ENCODE data around the gene ACY1.

Gene ACY1

DNA sequence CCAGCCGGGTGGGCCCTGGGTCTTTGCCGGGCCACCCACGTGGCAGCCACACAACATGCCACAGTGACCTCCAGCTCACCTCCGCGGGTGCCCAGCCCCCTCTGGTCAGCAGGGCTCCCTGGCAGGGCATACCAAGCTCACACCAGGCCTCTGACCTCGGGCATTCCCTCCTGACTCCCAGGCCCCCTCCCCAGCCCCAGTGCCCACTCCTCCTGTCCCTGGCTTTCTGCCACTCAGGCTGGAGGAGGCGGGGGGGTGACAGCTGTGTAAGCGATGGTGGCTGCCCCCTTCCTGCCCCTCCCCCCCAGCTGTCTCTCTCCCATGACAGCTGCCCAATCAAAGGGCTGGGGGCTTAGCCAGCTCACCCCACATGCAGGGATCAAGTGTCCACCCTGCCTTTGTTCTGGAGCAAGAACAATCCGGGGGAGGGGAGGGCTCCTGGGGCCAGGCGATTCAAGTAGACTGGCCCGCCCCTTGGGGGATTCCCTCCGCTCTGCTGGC, 19.3 kb upstream of the ACY1 start:
- no peak for DNase-seq (ENCODE audit: low spot score)

DNA sequence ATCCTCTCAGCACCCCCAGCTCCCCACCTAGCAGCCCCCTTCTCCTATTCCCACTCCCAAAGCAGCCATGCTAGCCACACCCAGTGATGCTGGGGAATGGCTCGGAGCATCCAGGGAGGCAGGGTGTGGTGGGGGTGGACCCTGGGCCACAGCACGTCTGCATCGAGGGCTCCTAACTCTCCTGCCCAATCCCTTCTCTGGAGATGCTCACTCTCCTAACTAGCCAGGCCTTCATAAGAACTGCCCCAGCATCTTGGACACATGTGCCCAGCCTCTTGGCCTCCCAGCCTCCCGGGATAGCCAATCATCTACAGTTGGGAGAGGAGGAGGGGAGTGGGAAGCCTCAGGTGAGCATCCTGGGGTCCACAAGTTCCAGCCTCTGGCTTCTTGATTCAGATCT, 18.8 kb upstream of the ACY1 start:
- DNase-seq (ENCODE audit: low spot score), result no peak

DNA sequence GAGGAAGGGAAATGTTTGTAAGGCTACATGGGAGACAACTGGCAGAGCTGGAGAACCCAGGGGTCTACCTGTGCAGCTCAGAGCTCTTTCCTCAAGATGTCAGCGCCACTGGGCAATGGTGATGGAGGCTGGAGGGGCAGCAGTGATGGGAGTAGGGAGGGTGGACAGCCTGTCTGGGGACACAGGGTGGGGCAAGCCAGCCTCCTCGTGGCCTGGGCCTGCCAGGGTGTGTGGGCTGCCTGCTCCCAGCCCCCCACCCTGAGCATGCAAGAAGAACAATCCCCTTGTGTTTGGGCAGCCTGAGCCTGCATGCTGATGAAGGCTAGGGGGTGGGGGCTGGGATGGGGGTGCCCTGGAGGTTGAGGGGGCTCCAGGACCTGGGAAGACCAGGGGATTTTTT, 17.3 kb upstream of the ACY1 start:
- DNase-seq (ENCODE audit: low spot score), result no peak

DNA sequence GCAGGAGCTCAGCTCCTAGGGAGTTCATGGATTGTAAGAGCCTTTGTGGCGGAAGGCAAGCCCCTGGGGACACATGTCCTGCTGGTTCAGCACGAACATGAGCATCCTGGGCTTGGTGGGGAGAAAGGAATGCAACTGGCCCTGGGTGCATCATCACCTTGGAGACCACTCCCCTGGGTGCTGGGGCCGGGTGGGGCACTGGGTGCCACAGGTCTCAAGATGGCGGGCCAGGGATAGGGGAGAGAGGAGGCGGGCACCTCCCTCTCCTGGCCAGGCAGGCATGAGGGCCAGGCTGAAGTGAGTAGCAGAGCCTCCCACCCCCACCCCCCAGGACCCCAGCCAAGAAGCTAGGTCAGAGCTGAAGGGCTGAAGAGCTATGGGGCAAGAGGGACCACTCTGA, 16.8 kb upstream of the ACY1 start:
- no peak for DNase-seq (ENCODE audit: low spot score)

DNA sequence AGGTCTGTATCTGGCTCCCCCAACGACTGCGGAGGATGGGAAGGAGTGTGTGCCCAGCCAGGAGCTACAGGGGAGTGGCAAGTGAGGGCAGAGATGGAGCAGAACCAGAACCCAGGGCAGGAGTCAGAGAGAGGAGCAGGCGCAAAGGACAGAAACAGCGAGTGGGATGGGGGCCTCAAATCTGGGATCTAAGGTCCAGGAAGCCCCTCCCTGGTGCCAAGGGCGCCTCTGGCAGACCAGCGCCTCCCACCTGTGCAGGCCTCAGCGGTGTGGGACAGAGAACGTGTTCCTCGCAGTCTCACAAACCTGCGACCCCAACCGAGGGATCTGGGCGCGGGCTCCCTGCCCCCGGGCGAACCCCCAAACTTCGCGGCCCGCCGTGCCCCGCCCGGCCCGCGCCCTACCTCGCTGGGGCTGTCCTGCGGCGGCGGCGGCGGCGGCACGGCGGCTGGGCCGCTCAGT, 16.4 kb upstream of the ACY1 start:
- no peak for DNase-seq (ENCODE audit: low spot score)

DNA sequence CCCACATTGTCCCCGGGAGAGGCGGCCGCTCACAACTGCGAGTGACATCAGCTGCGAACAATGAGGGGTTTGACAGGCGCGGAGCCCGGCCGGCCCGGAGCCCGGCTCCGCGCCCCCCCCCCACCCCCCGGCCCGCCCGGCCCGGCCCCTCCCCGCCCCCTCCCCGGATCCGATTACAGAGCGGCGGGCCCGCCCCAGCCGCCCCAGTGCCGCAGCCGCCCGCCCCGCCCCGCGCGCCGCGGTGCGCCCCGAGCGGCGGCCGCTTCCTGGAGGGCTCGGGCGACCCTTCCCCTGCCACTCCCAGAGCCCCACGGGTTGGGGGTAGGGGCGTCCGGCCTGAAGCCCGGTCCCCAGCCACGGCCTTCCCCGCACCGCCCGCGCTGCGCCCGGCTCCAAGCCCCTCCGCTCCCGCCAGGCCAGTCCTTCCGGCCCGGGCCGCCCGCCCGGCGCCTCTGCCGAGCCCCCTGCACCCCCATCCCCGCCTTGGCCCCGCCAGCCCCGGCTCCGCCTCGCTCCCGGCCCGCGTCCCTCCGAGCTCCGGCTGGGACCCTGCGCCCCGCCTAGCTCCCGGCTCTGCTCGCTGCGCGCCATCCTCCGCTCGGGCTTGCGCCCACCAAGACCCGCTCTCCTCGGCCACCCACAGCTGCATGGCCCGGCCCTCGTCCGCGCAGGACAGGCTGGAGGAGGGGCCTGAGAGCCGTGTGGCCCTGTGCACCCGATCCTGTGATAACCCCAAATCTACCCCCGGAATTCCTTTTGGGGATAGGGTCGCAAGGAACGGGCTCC, 15.8 kb upstream of the ACY1 start, which contains the start of gene PCBP4:
Gene PCBP4 (minus strand): TSS at position 71 of the 786 bp plus-strand sequence. CDS start 6,214 bp downstream, outside the sequence.
- peak; percentile 15 for DNase-seq (ENCODE audit: low spot score)

DNA sequence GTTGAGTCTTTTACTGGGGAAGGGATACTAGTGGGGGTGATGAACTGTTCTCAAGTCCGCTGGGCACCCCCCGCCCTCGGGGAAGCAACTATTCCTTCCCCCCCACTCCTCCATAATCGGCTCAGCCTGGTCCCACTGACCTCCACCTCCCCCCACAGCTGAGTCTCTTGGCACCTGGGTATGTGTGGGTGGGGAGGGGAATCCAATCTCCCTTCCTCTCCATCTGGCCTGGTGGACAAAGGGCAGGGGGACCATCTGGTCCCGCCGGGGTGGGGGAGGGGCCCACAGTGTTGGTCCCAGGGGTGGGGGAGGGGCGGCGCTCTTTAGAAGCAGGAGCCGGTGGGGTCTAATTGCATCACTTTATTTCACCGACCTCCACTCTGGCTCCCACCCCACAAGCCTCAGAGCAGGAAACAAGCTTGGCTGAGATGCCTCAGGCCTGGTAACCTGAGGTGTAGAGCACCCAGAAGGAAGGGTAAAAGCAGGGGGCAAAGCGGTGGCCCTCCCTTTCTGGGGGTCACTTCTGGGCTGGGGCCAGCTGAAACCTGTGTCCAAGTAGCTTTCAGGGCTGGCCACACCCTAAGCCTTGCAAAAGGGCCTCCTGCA, 15.1 kb upstream of the ACY1 start:
- no peak for DNase-seq (ENCODE audit: low spot score)

DNA sequence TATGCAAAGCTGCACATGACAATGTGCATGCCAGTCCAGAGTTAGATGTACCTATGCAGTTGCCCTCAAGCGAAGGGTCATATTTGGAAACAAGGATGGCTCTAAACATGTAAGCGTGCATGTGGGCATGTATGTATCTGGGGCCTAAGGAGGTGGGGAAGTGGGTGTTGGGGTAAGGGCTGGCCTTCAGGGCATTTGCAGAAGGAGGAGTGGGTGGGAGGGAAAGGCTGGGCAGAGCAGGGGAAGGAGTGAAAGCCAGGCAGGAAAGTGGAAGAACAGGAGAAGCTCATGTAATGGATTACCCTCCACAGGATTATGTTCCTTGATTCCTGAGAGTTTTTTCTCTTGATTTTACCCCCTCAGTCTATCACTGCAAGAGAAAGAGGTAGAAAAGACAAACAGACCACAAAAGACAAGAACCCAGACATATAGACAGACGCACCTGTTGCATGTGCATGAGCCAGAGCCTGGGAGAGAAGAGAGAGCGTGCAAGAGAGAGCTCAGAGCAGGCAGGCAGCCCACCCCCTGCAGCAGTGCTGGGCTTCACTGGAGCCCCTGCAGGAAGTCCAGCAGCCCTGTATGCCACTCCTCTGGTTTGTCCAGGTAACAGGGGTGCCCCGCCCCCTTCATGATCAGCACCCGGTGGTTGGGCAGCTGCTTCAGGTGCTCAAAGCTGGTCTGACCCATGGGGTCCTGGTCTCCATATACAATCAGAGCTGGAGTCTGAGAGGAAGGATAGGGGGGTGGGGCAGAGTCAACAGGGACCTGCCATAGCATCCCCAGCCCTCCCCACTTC, 14.3 kb upstream of the ACY1 start:
- no peak for DNase-seq (ENCODE audit: low spot score)

DNA sequence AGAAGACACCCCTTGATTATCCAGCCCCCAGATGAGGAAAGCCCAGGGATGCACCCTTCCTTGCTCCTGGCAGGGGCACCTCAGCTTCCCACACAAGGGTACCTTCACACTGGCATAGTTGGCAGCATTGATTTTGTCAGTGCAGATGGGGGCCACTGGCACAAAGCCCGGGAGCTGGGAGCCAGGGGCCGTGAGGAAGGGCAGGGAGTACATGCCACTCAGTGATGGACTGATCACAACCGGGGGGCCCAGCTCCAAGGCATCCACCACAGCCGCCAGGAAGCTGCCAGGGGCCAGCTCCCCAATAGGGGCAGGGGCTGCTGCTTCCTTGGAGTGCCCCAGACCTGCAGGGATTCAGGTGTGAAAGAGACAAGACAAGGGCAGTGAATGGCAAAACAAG, 13.5 kb upstream of the ACY1 start:
- no peak for DNase-seq (ENCODE audit: low spot score)

DNA sequence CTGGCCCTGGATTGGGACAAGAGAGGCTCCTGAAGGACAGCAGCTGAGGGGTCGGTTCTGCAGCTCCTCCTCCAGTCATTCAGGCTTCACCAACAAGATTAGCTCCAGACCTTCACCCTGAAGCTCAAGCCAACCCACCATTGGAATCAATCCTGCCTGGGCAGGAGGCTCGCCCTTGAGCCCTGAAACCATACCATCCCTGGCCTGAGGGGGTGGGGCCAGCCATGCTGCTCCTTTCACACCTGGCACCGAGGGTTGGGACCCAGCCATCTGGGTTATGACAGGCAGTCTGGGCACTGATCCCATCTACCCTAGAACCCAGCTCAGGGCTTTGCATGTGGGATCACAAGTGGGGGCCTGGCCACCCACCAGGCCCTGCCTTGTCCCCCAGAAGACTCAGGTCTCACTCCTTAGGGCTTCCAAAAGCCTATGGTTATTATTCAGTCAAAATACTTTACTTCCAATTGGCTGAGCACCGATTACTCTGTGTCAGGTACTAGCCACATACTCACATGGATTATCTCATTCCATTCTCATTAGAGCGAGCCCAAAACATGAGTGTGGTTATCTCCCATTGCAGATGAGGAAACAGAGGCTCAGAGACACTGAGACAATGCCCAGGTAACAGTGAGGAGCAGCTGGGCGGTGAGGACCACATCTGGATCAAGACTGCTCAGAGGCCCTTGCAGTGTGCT, 12.6 kb upstream of the ACY1 start:
- no peak for DNase-seq (ENCODE audit: low spot score)

DNA sequence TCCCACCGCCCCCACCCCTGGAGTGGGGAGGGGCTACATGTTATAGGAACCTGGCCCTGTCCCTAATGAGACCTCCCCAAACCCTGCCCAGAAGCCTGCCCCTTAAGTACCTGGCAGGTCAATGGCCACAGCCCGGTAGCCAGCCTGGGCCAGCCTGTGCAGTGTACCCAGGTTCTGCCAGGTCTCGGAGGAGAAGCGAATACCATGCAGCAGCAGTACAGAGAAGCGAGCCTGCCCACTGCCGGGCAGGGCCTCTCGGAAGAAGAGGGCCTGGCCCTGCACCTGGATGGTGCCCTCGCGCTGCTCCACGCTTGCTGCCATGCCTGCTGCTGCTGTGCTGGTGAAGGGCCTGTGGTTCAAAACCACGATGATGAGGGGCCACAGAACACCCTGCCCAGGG, 12.0 kb upstream of the ACY1 start:
- no peak for DNase-seq (ENCODE audit: low spot score)

DNA sequence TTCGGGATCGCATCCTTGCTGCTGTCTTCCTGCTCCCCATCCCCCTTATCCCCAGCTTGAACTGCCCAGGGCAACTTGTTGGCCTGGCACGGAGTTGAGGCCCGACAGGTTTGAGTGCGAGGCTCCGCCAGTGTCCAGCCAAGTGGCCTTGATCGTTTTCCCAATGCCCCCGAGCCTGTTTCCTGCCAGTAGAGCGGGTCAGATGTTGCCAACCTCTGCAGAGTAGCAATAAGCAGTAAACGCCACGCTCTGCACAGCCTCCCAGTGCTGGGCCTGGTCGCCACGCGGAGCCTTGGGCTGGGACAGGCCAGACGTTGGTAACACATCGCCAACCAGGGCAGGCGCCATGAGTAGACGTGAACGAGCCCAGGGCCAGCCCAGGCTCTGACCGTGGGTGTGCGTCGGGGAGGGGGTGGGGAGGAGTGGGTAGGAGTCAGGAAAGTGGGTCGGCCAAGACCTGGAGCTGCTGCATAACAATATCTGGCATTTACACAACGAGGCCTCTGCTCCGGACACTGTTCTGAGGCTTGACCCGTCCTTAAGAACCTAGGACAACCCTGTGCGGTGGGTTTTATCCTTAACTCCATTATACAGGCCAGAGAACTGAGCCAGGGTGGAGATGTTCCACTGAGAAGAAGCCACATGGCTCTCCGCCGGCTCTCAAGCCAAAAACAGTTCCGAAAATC, 8.9 kb upstream of the ACY1 start:
- DNase-seq (ENCODE audit: low spot score), result no peak

DNA sequence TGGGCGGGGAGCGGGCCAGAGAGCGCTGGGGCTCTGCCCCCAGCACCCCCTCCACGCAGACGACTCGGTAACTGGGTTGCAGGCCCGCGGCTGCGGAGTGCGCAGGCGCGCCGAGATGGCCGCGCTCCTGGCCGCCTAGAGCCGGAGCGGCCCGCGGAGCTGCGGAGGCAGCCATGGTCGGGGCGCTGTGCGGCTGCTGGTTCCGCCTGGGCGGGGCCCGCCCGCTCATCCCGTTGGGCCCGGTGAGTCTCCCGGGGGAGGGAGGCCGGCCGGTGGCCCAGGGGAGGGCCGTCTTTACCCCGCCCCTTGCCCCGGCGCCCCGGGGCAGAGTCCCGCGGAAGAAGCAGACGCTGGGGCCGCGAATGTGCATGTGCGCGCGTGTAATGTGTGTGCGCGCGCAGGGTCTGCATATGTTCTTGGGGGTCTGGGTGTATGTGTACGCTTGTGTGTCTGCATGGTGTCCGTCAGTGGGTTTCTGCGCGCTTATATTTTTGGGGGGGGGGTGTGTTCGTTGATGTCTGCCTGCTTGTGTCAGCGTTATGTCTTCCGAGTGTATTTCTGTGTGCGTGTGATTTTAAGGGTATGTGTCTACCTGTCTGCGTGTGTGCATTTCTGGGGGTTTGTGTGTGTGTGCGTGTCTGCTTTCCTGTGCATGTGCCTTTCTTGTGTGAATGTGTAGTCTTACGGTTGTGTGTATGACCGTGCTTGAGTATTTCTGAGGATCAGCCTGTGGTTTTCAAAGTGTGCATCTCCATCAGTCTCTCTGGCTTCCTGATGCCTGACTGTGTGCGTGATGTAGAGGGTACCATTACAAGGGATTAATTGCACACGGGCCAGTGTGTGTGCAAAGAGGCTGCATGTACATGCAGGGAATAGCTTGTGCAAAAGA, 8.1 kb upstream of the ACY1 start, which contains the start of gene ABHD14A:
Gene ABHD14A (plus strand): TSS at position 102 of the 889 bp plus-strand sequence. CDS start 72 bp downstream, at position 174.
- DNase-seq (ENCODE audit: low spot score), result peak; percentile 73

DNA sequence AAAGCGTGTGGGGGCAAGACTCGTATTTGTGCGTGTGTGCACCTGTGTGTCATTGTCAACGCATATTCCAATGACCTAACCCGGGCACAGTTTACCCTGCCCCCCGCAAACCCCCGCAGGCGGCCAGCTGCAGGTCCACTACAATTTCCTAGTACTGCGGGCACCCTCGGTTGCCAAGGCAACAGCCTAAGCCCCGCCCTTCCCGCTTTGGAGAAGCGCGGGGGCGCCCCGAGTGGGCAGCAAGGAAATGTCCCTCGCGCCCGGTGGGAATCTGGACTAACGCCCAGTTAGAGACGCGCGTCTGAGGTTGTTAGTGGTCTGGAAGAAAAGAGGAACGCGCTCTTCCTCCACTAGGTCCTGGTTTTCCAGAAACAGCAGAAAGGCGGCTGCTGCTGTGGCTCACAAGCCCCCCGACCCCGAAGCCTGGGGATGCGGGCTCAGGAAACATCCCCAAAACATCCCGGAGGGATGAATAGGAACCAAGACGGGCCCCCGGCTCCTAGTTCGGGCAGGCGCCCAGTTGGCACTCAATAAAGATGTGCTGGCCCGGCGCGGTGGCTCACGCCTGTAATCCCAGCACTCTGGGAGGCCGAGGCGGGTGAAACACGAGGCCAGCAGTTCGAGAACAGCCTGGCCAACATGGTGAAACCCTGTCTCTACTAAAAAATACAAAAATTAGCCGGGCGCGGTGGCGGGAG, 7.3 kb upstream of the ACY1 start:
- DNase-seq (ENCODE audit: low spot score), result no peak

DNA sequence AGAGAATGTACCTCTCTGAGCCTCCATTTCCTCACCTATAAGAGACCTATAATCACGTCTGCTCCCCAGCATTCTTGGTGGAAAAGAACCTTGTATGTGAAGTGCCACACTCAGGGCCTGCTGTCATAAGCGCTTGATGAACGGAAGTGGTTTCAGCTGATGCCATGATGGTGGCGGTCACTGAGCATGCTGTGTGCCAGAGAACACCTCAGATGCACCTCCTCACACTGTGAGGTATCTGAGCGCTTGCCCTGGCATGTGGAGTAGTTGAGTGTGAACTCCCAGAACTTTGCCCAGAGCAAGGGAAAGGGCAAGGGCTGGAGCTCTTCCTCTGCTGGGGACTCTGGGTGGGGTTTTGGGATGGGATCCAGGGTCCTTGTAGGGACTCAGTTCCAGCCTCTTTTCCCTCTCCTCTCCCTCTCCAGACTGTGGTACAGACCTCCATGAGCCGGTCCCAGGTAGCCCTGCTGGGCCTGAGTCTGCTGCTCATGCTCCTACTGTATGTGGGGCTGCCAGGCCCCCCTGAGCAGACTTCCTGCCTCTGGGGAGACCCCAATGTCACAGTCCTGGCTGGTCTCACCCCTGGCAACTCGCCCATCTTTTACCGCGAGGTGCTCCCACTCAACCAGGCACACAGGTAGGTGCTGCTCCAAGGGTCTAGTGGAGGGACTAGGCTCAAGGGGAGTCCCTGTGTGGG, 5.7 kb upstream of the ACY1 start:
- peak; percentile 34 for DNase-seq (ENCODE audit: low spot score)

DNA sequence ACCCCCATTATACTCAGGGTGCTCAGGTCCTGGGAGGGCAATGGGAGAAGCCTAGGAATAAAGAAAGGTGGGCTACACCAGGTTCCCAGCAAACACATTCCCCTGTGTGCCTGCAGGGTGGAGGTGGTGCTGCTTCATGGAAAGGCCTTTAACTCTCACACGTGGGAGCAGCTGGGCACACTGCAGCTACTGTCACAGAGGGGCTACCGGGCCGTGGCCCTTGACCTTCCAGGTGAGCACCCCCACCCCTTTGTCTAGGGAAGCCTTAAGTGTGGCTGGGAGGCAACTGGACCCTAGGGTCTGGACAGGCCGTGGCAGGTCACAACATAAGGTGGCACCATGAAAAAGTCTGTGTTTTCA, 5.2 kb upstream of the ACY1 start:
- no peak for DNase-seq (ENCODE audit: low spot score)

DNA sequence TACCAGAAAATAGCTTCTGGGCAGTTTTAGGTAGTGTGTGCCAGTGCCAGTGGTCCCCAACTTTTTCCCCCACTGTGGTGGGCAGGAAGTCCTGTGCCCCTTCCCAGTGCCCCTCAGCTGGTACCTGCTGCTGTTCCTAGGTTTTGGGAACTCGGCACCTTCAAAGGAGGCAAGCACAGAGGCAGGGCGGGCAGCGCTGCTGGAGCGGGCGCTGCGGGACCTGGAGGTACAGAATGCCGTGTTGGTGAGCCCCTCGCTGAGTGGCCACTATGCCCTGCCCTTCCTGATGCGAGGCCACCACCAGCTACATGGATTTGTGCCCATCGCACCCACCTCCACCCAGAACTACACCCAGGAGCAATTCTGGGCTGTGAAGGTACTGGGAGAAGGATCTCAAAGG, 3.1 kb upstream of the ACY1 start:
- no peak for DNase-seq (ENCODE audit: low spot score)

DNA sequence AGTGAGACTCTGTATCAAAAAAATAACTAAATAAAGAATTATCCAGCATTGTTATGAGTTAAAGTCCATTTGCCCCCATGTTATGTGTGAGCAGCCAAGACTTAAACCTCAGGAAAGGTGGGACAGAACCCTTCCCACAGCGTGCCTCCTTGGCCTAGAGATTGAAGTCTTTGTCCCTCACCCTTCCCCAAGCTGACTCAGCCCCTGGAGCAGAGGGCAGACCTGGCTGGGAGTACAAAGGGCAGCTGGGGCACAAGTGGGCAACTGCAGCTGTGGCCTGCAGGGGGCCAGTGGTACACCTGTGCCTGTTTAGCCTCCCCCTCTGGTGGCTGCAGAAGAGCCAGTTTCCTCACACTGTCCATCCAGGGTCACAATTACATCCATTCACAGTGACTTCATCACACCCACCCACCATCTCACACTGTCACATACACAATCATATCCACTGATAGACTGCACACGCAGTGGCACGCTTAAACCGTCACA, 940 bp upstream of the ACY1 start:
- no peak for DNase-seq (ENCODE audit: low spot score)

All from CD4-positive, alpha-beta T cell treated with Interleukin-15 for 4 hours (primary cell).